Esophagus muscularis mucosa (tissue), 4 donors: ENCODE measurements around the gene CARHSP1. TPM values are rescaled to one million over a fixed set of nuclear protein-coding genes. Genes with fewer than 3 reads are reported as not detected.

ENCODE experiments used
- DNase-seq: peaks from one replicate; pipeline ENCODE4 v3.0.0-alpha.2; 2017; ENCODE audit errors: extremely low spot score
- H3K27ac ChIP-seq, 4 donors: fragments of 200-600 bp; sonication (generic); replicated peaks in 1 of 4; 1 replicate in 3 of 4; 2 replicates in 1 of 4; pipeline ENCODE4 v1.5.1; 2016 to 2019; ENCODE audit warnings: mild to moderate bottlenecking in 1 of 4
- H3K27me3 ChIP-seq, 4 donors: fragments of 200-600 bp; sonication (generic); one replicate each; pipeline versions ENCODE4 v1.5.1 to v1.6.0; 2016 to 2019
- H3K36me3 ChIP-seq, 4 donors: fragments of 200-600 bp; sonication (generic); one replicate each; pipeline ENCODE4 v1.5.1; 2016 to 2019
- H3K4me1 ChIP-seq, 4 donors: fragments of 200-600 bp; sonication (generic); one replicate each; pipeline ENCODE4 v1.5.1; 2016 to 2019
- H3K4me3 ChIP-seq, 4 donors: fragments of 200-600 bp; sonication (generic); 1 replicate in 2 of 4; 2 replicates in 2 of 4; pipeline ENCODE4 v1.5.1; 2016 to 2019; ENCODE audit warnings: mild to moderate bottlenecking in 4 of 4, moderate library complexity in 1 of 4
- H3K9me3 ChIP-seq, 4 donors: fragments of 200-600 bp; sonication (generic); 1 replicate in 3 of 4; 2 replicates in 1 of 4; pipeline ENCODE4 v1.5.1; 2016 to 2019
- EP300 ChIP-seq: sonication (generic); formaldehyde crosslinking; IDR thresholded peaks from one replicate; pipeline ENCODE4 v1.6.1; 2017; ENCODE audit warnings: antibody characterized with exemption
- POLR2A ChIP-seq: fragments of 450-650 bp; IDR thresholded peaks from one replicate; pipeline ENCODE4 v1.6.1; 2017; ENCODE audit warnings: antibody characterized with exemption, moderate library complexity, mild to moderate bottlenecking, low read depth
- POLR2AphosphoS5 ChIP-seq, 2 donors: sonication (generic); formaldehyde crosslinking; IDR thresholded peaks; one replicate each; pipeline ENCODE4 v1.6.1; 2017; ENCODE audit warnings: antibody characterized with exemption in 2 of 2
- WGBS: methylation state at CpG from one replicate; pipeline ENCODE4 v1.1.5; 2018; 5-methylcytosine and 5-hydroxymethylcytosine counted together
- intact Hi-C: fragments of 100-400 bp; cut with DNase I; formaldehyde crosslinking; loops from one replicate; pipeline ENCODE4 v1.15.1; 2023
- total RNA-seq, 4 donors: library from RNA; depleted of rRNA; stranded (reverse); fragments of >200 nt; gene quantifications; one replicate each; pipeline versions ENCODE4 v1.1.0 to v1.2.1, GENCODE V29; 2016
- TF ChIP-seq, protein P1 (sequence below), 3 experiments: fragments of 200-600 bp in 2 of 3; fragments of 450-650 bp in 1 of 3; sonication (generic) in 2 of 3; IDR thresholded peaks; one replicate each; pipeline ENCODE4 v1.5.1; 2017 to 2019; ENCODE audit warnings: antibody characterized with exemption in 3 of 3, mild to moderate bottlenecking in 2 of 3, moderate library complexity in 1 of 3

CARHSP1 gene
- total RNA-seq, 4 donors from 2014 or later, result 33.2 to 95.8 (median 73.9) TPM

GRCh38 chr16:8905168-8905762, 36.5 kb upstream of the CARHSP1 start:
- Histone ChIP-seq H3K4me3 (no peak overlapping the region), H3K4me1 (no peaks in the 10 kb centered on the region), H3K9me3 (no peaks in the 10 kb centered on the region), H3K27me3 (no peaks in the 10 kb centered on the region), H3K36me3 (peaks cover 77 to 100% (median 98%) of the 10 kb centered on the region in 4 donors), H3K27ac (no peak overlapping the region)
- intact Hi-C loops, result loop anchor here (10.0 kb wide), 1 partner anchor 100 kb away; no protein-coding TSS in a partner anchor
- WGBS, result 79% methylated on average over 13 of the region's 13 CpGs
- TF ChIP-seq EP300, result no peak
- no peak for TF ChIP-seq POLR2A
- no peak for TF ChIP-seq POLR2AphosphoS5 (IDR thresholded peaks at IDR 0.05)
- TF ChIP-seq, protein P1, sequence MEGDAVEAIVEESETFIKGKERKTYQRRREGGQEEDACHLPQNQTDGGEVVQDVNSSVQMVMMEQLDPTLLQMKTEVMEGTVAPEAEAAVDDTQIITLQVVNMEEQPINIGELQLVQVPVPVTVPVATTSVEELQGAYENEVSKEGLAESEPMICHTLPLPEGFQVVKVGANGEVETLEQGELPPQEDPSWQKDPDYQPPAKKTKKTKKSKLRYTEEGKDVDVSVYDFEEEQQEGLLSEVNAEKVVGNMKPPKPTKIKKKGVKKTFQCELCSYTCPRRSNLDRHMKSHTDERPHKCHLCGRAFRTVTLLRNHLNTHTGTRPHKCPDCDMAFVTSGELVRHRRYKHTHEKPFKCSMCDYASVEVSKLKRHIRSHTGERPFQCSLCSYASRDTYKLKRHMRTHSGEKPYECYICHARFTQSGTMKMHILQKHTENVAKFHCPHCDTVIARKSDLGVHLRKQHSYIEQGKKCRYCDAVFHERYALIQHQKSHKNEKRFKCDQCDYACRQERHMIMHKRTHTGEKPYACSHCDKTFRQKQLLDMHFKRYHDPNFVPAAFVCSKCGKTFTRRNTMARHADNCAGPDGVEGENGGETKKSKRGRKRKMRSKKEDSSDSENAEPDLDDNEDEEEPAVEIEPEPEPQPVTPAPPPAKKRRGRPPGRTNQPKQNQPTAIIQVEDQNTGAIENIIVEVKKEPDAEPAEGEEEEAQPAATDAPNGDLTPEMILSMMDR (IDR thresholded peaks at IDR 0.05), result peak in 1 of 3 experiments; percentile 30
- DNase-seq, result no peak

DNA sequence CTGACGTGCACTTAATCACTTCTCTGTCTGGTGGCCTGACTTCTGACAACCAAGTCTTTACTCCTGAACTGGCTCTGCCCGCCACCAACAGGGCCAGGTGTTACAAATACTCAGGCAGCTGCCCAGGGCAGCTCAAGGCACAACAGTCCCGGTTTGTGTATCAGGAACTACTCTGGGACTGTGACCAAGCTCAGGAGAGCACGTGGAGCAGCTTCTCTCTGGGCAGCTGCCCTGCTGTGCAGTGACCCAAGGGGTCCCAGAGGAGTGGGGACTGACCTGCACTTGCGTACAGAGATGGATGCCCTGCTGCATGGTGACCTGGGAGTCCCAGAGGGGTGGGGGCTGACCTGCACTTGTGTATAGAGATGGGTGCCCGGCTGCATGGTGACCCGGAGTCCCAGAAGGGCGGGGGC, 35.2 kb upstream of the CARHSP1 start:
- H3K4me1 ChIP-seq, result no peaks in the 10 kb centered on the region
- no peak overlapping the region for H3K27ac ChIP-seq
- no peaks in the 10 kb centered on the region for H3K9me3 ChIP-seq
- peaks cover 80 to 100% (median 97%) of the 10 kb centered on the region in 4 donors for H3K36me3 ChIP-seq
- 85% methylated on average over 7 of the region's 8 CpGs for WGBS
- DNase-seq, result no peak
- H3K4me3 ChIP-seq, result no peak overlapping the region
- H3K27me3 ChIP-seq, result no peaks in the 10 kb centered on the region
- intact Hi-C loops, result loop anchor here (10.0 kb wide), 1 partner anchor 101 kb away; no protein-coding TSS in a partner anchor
- TF ChIP-seq, protein P1 (IDR thresholded peaks at IDR 0.05), result no peak
- TF ChIP-seq POLR2AphosphoS5 (IDR thresholded peaks at IDR 0.05) (no peak), EP300 (no peak), POLR2A (no peak)

DNA sequence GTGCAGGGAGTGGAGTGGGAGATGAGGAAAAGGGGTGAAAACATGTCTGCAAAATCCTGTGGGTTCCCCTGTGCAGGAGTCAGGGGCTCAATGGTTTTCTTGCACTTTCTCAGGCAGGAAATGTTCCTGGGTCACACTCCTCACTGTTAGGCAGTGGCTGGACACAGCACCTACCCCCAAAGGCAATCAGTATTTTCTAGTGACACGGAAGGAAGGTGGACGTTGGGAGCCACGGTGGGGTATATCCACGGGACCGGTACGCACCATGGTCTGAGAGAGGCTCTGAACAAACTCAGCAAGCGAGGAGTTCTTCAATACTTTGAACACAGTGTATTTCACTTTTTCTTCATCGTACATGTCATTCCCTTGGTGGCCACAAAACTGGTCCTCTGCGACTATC, 34.2 kb upstream of the CARHSP1 start:
- no peaks in the 10 kb centered on the region for H3K27me3 ChIP-seq
- H3K4me1 ChIP-seq, result no peaks in the 10 kb centered on the region
- H3K27ac ChIP-seq, result no peak overlapping the region
- no peak overlapping the region for H3K4me3 ChIP-seq
- H3K9me3 ChIP-seq, result no peaks in the 10 kb centered on the region
- WGBS, result 89% methylated on average over 9 of the region's 9 CpGs
- H3K36me3 ChIP-seq, result peaks cover 80 to 100% (median 97%) of the 10 kb centered on the region in 4 donors
- TF ChIP-seq POLR2AphosphoS5 (IDR thresholded peaks at IDR 0.05) (no peak), EP300 (no peak), POLR2A (no peak)
- TF ChIP-seq, protein P1 (IDR thresholded peaks at IDR 0.05), result no peak
- no peak for DNase-seq
- intact Hi-C loops, result loop anchor here (10.0 kb wide), 1 partner anchor 102 kb away; no protein-coding TSS in a partner anchor

DNA sequence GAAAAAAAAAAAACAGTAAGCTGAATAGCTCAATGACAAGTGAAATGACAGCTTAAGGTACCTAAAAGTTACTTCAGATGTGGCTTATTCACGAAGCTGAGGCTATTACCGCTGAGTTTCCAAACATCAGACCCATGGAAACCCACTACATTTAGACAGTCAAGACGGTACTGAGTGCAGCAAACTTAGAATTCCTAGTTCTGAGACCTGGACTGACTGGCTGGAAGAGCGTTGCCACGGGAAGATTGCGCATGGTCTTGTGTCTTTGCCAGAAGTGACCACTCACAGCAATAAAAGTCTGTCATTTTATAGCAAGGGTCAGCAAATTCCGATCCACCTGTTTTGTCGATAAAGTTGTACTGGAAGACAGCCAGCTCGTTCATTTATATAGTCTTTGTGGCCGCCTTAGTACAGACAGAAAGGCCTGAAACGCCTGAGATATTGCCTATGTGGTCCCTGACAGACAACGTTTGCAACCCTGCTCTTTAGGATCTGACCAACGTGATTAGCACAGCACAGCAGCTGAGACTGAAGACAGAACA, 32.6 kb upstream of the CARHSP1 start:
- DNase-seq, result no peak
- Histone ChIP-seq H3K36me3 (peaks cover 89 to 100% (median 99%) of the 10 kb centered on the region in 4 donors), H3K4me3 (no peak overlapping the region), H3K27me3 (no peaks in the 10 kb centered on the region), H3K4me1 (no peaks in the 10 kb centered on the region), H3K9me3 (no peaks in the 10 kb centered on the region), H3K27ac (no peak overlapping the region)
- TF ChIP-seq POLR2AphosphoS5 (IDR thresholded peaks at IDR 0.05), result no peak
- TF ChIP-seq EP300, result no peak
- no peak for TF ChIP-seq POLR2A
- TF ChIP-seq, protein P1 (IDR thresholded peaks at IDR 0.05), result no peak
- intact Hi-C loops, result loop anchor here (10.0 kb wide), 1 partner anchor 103 kb away; no protein-coding TSS in a partner anchor
- 80% methylated on average over 13 of the region's 13 CpGs for WGBS
